Spleen (tissue), 11 donors: ENCODE results near the gene PABPC4L. TPM values are rescaled to one million over a fixed set of nuclear protein-coding genes. Genes with fewer than 3 reads are reported as not detected.
"Not testable (repeated sequence)": the region's sequence is repeated elsewhere in the genome, so short reads cannot be mapped to it uniquely, and the experiment has no call there.

Source experiments
- DNase-seq: peaks from one replicate; pipeline ENCODE4 v3.0.0-alpha.2; 2020
- H3K27ac ChIP-seq, 8 donors: fragments of 200-600 bp; sonication (generic) in 7 of 8; 1 replicate in 4 of 8; 2 replicates in 4 of 8; pipeline versions ENCODE4 v1.5.0 to v1.8.0; 2016 to 2021; ENCODE audit warnings: inconsistent platforms in 4 of 8, mild to moderate bottlenecking in 4 of 8, moderate library complexity in 1 of 8
- H3K27me3 ChIP-seq, 7 donors: fragments of 200-600 bp; sonication (generic) in 6 of 7; replicated peaks in 1 of 7; 1 replicate in 4 of 7; 2 replicates in 3 of 7; pipeline versions ENCODE4 v1.5.0 to v1.8.0; 2016 to 2021; ENCODE audit warnings: inconsistent platforms in 3 of 7, mild to moderate bottlenecking in 1 of 7
- H3K36me3 ChIP-seq, 6 donors: fragments of 200-600 bp; sonication (generic) in 5 of 6; 1 replicate in 4 of 6; 2 replicates in 2 of 6; pipeline versions ENCODE4 v1.5.0 to v1.8.0; 2016 to 2021; ENCODE audit warnings: inconsistent platforms in 2 of 6
- H3K4me1 ChIP-seq, 6 donors: fragments of 200-600 bp; sonication (generic) in 5 of 6; 1 replicate in 3 of 6; 2 replicates in 3 of 6; pipeline versions ENCODE4 v1.5.0 to v1.8.0; 2016 to 2021; ENCODE audit warnings: inconsistent platforms in 3 of 6
- H3K4me3 ChIP-seq, 8 donors: fragments of 200-600 bp; sonication (generic) in 7 of 8; 1 replicate in 4 of 8; 2 replicates in 4 of 8; pipeline versions ENCODE4 v1.5.0 to v1.8.0; 2016 to 2021; ENCODE audit warnings: inconsistent platforms in 4 of 8, mild to moderate bottlenecking in 4 of 8, moderate library complexity in 2 of 8
- H3K9me3 ChIP-seq, 8 donors: fragments of 200-600 bp; sonication (generic) in 7 of 8; 1 replicate in 4 of 8; 2 replicates in 4 of 8; pipeline versions ENCODE4 v1.5.0 to v1.8.0; 2016 to 2021; ENCODE audit warnings: inconsistent platforms in 4 of 8
- POLR2A ChIP-seq, 3 donors: fragments of 450-650 bp; IDR thresholded peaks; one replicate each; pipeline ENCODE4 v1.5.1; 2017; ENCODE audit warnings: antibody characterized with exemption in 3 of 3, mild to moderate bottlenecking in 1 of 3
- POLR2AphosphoS5 ChIP-seq, 3 donors: sonication (generic); formaldehyde crosslinking; IDR thresholded peaks; one replicate each; pipeline ENCODE4 v1.5.1; 2017; ENCODE audit warnings: antibody characterized with exemption in 3 of 3
- WGBS, 5 donors: extraction: QIAGEN DNeasy Blood & Tissue Kit in 3 of 5; methylation state at CpG; one replicate each; pipeline versions ENCODE4 v1.1.5 to v1.1.7; 2013 to 2018; 5-methylcytosine and 5-hydroxymethylcytosine counted together
- intact Hi-C: fragments of 100-400 bp; cut with DNase I; formaldehyde crosslinking; loops from one replicate; pipeline ENCODE4 v1.15.0; 2023; ENCODE audit warnings: low total_unique reads
- polyA plus RNA-seq, 3 donors: library from polyadenylated mRNA; stranded (reverse); fragments of 200-250 nt; gene quantifications; one replicate each; pipeline ENCODE4 v1.2.1, GENCODE V29; 2013
- total RNA-seq, 7 donors: library from RNA; depleted of rRNA in 3 of 7; stranded (reverse); fragments of >200 nt in 3 of 7; fragmentation: NEBNext Ultra II Directional in 4 of 7; extraction: Animal tissue kit (Norgen Biotek cat#: 25700) in 4 of 7; gene quantifications; one replicate each; pipeline versions ENCODE4 v1.1.0 to v1.2.1, GENCODE V29; 2016 to 2021
- TF ChIP-seq, protein P1 (sequence below), 11 experiments: fragments of 200-600 bp in 7 of 11; fragments of 450-650 bp in 4 of 11; sonication (generic) in 4 of 11; IDR thresholded peaks in 8 of 11; conservative IDR thresholded peaks in 3 of 11; 1 replicate in 7 of 11; 2 replicates in 4 of 11; pipeline versions ENCODE4 v1.4.0 to v1.8.0; 2016 to 2021; ENCODE audit warnings: antibody characterized with exemption in 11 of 11, inconsistent platforms in 4 of 11, mild to moderate bottlenecking in 1 of 11
- donor health status: healthy with polysubstance abuse.
- donor health status: DM: no; HTN: no; CAD: no; lungs with moderate emphysema.
- donor health status: DM: no; HTN: no; CAD: no.
- donor health status: Bipolar disorder and iron deficiency.
- donor health status: healthy.
- donor health status: DM: no; HTN: no; CAD: no.
- donor health status: DM: yes; HTN: yes; CAD: no.

The PABPC4L gene
- total and polyA plus RNA-seq, 10 donors: 0.06 to 0.59 (median 0.30) TPM; not detected in 1

DNA sequence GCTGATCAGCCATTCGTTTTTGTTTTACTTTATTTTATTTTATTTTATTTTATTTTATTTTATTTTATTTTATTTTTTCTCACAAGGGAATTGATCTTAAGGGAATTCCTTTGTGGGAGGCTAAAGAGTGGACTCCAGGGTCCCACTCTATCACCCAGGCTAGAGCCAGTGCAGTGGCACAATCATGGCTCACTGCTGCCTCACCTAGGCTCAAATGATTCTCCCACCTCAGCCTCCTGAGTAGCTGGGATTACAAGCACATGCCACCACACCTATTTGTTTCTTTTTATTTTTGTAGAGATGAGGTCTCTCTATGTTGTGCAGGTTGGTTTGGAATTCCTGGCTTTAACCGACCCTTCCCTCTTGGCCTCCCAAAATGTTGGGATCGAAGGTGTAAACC lies 17.5 kb upstream of the PABPC4L start:
- Histone ChIP-seq H3K9me3 (peaks cover 0 to 8% (median 0%) of the 10 kb centered on the region in 8 donors), H3K27me3 (no peaks in the 10 kb centered on the region), H3K36me3 (no peaks in the 10 kb centered on the region), H3K27ac (no peak overlapping the region), H3K4me3 (no peak overlapping the region), H3K4me1 (no peaks in the 10 kb centered on the region)
- 77 to 93% (median 85%) methylated on average over 3 of the region's 3 CpGs for WGBS, 5 donors
- TF ChIP-seq, protein P1, sequence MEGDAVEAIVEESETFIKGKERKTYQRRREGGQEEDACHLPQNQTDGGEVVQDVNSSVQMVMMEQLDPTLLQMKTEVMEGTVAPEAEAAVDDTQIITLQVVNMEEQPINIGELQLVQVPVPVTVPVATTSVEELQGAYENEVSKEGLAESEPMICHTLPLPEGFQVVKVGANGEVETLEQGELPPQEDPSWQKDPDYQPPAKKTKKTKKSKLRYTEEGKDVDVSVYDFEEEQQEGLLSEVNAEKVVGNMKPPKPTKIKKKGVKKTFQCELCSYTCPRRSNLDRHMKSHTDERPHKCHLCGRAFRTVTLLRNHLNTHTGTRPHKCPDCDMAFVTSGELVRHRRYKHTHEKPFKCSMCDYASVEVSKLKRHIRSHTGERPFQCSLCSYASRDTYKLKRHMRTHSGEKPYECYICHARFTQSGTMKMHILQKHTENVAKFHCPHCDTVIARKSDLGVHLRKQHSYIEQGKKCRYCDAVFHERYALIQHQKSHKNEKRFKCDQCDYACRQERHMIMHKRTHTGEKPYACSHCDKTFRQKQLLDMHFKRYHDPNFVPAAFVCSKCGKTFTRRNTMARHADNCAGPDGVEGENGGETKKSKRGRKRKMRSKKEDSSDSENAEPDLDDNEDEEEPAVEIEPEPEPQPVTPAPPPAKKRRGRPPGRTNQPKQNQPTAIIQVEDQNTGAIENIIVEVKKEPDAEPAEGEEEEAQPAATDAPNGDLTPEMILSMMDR (IDR thresholded peaks at IDR 0.05 in 8 of 11, conservative IDR thresholded peaks at IDR 0.05 in 3 of 11): no peak
- DNase-seq: no peak
- intact Hi-C loops: no loop called here

DNA sequence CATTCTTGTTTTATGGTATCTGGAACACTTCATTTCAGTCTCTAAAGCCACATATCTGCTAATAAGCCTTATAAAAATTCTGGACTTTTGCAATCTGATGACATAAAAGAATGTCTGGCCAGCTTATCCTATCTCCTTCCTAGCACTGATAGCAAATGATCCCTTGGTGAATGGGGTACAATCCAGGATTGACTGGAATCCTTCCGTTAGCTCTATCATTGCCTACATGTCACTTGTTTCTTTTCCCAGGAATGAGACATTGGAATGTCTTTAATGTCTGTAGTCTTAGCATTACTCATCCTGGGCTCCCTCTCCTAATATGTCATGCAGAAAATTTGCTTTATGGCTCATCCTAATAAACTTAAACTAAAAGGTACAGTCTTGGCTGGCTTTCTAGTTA lies 14.8 kb upstream of the PABPC4L start:
- Histone ChIP-seq H3K36me3 (no peaks in the 10 kb centered on the region), H3K9me3 (peaks cover 0 to 11% (median 0%) of the 10 kb centered on the region in 8 donors), H3K4me3 (no peak overlapping the region), H3K27ac (no peak overlapping the region), H3K4me1 (no peaks in the 10 kb centered on the region), H3K27me3 (no peaks in the 10 kb centered on the region)
- TF ChIP-seq, protein P1 (IDR thresholded peaks at IDR 0.05 in 8 of 11, conservative IDR thresholded peaks at IDR 0.05 in 3 of 11): no peak
- no peak for TF ChIP-seq POLR2AphosphoS5 (IDR thresholded peaks at IDR 0.05)
- intact Hi-C loops: no loop called here
- DNase-seq: no peak
- 83 to 95% (median 87%) methylated on average over 1 of the region's 1 CpG for WGBS, 5 donors

DNA sequence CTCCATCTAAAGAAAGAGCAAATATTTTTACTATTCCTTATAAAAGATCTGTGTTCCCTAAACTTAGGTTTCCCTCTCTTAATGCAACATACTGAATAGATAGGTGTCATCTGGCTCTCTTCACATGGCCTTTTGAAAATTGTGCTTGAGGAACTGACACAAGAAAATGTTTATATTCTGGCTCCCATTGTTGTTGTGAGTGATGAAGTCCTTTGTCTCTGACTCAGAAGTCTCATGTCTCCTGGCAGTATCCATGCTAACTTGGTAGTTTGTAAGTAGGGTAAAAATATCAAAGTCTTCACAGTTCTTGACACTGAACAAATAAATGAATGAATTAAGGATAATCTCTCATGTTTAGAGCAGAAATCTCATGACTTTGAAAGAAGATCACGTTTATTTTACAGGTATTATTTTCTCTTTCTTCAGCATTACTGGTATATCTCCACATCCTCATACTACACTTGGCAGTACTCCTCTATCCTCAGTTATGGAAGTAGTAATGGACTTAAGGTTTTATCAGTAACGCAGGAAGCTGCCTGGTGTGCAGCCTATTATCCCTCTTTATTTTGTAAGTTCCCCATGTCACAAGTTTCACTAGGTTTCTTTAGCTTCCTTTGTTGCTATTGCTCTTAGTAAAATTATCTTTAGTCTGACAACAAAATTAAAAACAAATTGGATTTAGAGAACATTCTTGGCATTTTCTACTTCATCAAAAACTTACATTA lies 14.2 kb upstream of the PABPC4L start:
- H3K4me1 ChIP-seq: no peaks in the 10 kb centered on the region
- no peak overlapping the region for H3K27ac ChIP-seq
- WGBS, 5 donors: 34 to 61% (median 51%) methylated on average over 2 of the region's 2 CpGs
- H3K27me3 ChIP-seq: no peaks in the 10 kb centered on the region
- H3K36me3 ChIP-seq: no peaks in the 10 kb centered on the region
- H3K4me3 ChIP-seq: no peak overlapping the region
- intact Hi-C loops: no loop called here
- H3K9me3 ChIP-seq: peaks cover 0 to 11% (median 0%) of the 10 kb centered on the region in 8 donors
- TF ChIP-seq POLR2A (IDR thresholded peaks at IDR 0.05): no peak
- no peak for DNase-seq

DNA sequence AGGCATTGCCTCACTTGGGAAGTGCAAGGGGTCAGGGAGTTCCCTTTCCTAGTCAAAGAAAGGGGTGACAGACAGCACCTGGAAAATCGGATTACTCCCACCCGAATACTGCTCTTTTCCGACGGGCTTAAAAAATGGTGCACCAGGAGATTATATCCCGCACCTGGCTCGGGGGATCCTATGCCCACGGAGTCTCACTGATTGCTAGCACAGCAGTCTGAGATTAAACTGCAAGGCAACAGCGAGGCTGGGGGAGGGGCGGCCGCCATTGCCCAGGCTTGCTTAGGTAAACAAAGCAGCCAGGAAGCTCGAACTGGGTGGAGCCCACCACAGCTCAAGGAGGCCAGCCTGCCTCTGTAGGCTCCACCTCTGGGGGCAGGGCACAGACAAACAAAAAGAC lies 6.4 kb upstream of the PABPC4L start:
- H3K36me3 ChIP-seq, H3K27ac ChIP-seq, intact Hi-C loops, H3K4me3 ChIP-seq, H3K4me1 ChIP-seq, DNase-seq, H3K27me3 ChIP-seq: not testable (repeated sequence)
- WGBS, 5 donors: 85 to 94% (median 90%) methylated on average over 11 of the region's 11 CpGs
- H3K9me3 ChIP-seq: peaks cover 0 to 17% (median 0%) of the 10 kb centered on the region in 8 donors

DNA sequence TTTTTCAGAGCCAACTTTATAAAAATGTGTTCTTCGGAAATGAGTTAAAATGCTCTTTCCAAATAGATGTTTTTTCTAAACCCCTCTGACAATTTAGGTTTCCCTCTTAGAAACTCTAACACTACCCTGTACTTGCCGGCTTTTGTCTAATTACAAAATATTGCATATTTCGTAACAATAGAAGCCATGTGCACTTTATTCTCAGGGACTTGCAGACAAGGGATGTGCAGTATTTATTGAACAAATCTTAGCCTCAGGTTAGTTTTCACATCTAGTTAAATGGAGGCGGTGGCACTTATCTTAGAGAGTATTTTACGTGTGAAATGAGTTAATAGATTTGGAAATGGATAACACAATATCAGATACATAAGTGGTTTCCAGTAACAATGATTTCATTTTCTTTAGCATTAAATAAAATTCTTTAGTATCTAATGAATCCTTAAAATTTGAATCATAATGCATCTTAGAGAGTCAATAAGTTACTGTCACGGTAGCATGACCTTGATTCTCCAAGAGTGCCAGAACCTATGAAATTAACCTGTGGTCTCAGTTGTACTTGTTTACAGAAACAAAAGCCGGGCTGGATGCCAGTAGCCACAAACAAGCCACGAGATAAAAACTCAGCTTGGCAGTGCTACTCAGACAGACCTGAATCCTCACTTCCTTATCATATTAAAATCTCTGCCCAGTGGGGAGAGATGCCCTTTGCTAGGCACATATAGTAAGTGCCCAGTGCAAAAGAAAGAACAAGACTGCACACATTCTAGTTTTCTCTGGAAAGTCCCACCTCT lies 772 bp upstream of the PABPC4L start:
- intact Hi-C loops: no loop called here
- H3K4me3 ChIP-seq: peak overlapping the region in 3 of 8 donors; percentile 28 to 60 (median 48)

More for the DNA sequence above, 772 bp upstream of the PABPC4L start:
- peak; percentile 16 for DNase-seq
- Histone ChIP-seq H3K27me3 (peaks cover 0 to 19% (median 0%) of the 10 kb centered on the region in 7 donors), H3K27ac (no peak overlapping the region), H3K36me3 (no peaks in the 10 kb centered on the region), H3K4me1 (no peaks in the 10 kb centered on the region), H3K9me3 (peaks cover 0 to 14% (median 0%) of the 10 kb centered on the region in 8 donors)
- TF ChIP-seq POLR2AphosphoS5 (IDR thresholded peaks at IDR 0.05): no peak
- TF ChIP-seq, protein P1 (IDR thresholded peaks at IDR 0.05 in 8 of 11, conservative IDR thresholded peaks at IDR 0.05 in 3 of 11): no peak
- 54 to 69% (median 58%) methylated on average over 8 of the region's 8 CpGs for whole genome bisulfite sequencing, 5 donors
